K562 (cell line): Measurements from ENCODE around the gene ZNF775. TPM values are rescaled to one million over a fixed set of nuclear protein-coding genes. Genes with fewer than 3 reads are reported as not detected.

Source experiments
- ATAC-seq: fragments of 200-7000 bp; cut with Tn5 transposase; 3 replicates; pipeline ENCODE4 v1.9.1; 2020; ENCODE audit warnings: moderate library complexity
- BruUV-seq: library from RNA; stranded (reverse); fragments of 400-500 nt; replicated peaks from 2 replicates; lab custom pipeline; 2021; lab: Mats Ljungman, UMichigan
- CTCF ChIA-PET: fragments of 300-600 bp; formaldehyde crosslinking; extraction: SDS; loops from one replicate; lab custom pipeline; 2021; ENCODE audit warnings: low intra/inter-chr PET ratio; lab: Yijun Ruan, JAX
- POLR2A ChIA-PET: fragments of 300-600, 350-650 bp; sonication (Branson Sonifier 250); formaldehyde crosslinking; extraction: SDS; loops from one replicate; lab custom pipeline; 2021; ENCODE audit warnings: antibody characterized with exemption, inconsistent platforms; lab: Yijun Ruan, JAX
- DNase-seq, 4 experiments: peaks; one replicate each; pipeline versions ENCODE4 v3.0.0 to v3.0.0-alpha.2; 2011 to 2018; ENCODE audit warnings: low spot score in 3 of 4, mixed read lengths in 3 of 4; ENCODE audit errors: extremely low read depth in 1 of 4
- FAIRE-seq: peaks from 2 replicates; lab custom pipeline; 2011; peaks lifted over from hg19 to GRCh38; lab: Jason Lieb, UNC
- H2AFZ ChIP-seq: 2 replicates; pipeline ENCODE4 v1.6.0; 2011; ENCODE audit warnings: low read depth, low read length, control low read depth, inconsistent platforms
- H3K27ac ChIP-seq: fragments of 200-600 bp; 3 replicates; pipeline ENCODE4 v1.8.0; 2011; ENCODE audit warnings: low read depth, mild to moderate bottlenecking, control low read depth, inconsistent platforms, low read length, moderate library complexity, mixed read lengths; ENCODE audit errors: extremely low read depth
- H3K27me3 ChIP-seq, 2 experiments: fragments of 300-600 bp in 1 of 2; 2 replicates in 1 of 2; 3 replicates in 1 of 2; pipeline versions ENCODE4 v1.6.0 to v1.8.0; 2011; ENCODE audit warnings: inconsistent platforms in 2 of 2, low read length in 2 of 2, mild to moderate bottlenecking in 1 of 2, mixed read lengths in 1 of 2, moderate library complexity in 1 of 2; ENCODE audit not compliant: control insufficient read depth in 2 of 2, insufficient read depth in 2 of 2
- H3K36me3 ChIP-seq: fragments of 300-600 bp; 3 replicates; pipeline ENCODE4 v1.8.0; 2011; ENCODE audit warnings: mild to moderate bottlenecking, low read length, inconsistent platforms; ENCODE audit not compliant: control insufficient read depth, insufficient read depth
- H3K4me1 ChIP-seq, 2 experiments: fragments of 200-600 bp in 1 of 2; replicated peaks in 1 of 2; 2 replicates in 1 of 2; 3 replicates in 1 of 2; pipeline versions ENCODE4 v1.5.1 to v1.8.0; 2011; ENCODE audit warnings: inconsistent platforms in 2 of 2, low read length in 2 of 2, mild to moderate bottlenecking in 1 of 2, mixed read lengths in 1 of 2, moderate library complexity in 1 of 2; ENCODE audit not compliant: control insufficient read depth in 2 of 2, insufficient read depth in 2 of 2
- H3K4me2 ChIP-seq: 2 replicates; pipeline ENCODE4 v1.6.1; 2011; ENCODE audit warnings: low read length, control low read depth, inconsistent platforms, mixed read lengths; ENCODE audit not compliant: insufficient read depth
- H3K4me3 ChIP-seq: fragments of 200-600 bp; sonication (generic), shearing (Covaris generic); 2 replicates; pipeline ENCODE4 v1.5.1; 2016; ENCODE audit warnings: control low read depth, inconsistent platforms
- H3K79me2 ChIP-seq: fragments of 200-600 bp; 3 replicates; pipeline ENCODE4 v1.8.0; 2011; ENCODE audit warnings: low read length, inconsistent platforms; ENCODE audit not compliant: control insufficient read depth, insufficient read depth
- H3K9ac ChIP-seq, 2 experiments: 2 replicates each; pipeline versions ENCODE4 v1.6.0 to v1.6.1; 2011; ENCODE audit warnings: low read depth in 2 of 2, low read length in 2 of 2, control low read depth in 1 of 2, inconsistent platforms in 1 of 2, mild to moderate bottlenecking in 1 of 2, mixed read lengths in 1 of 2; ENCODE audit not compliant: insufficient read depth in 1 of 2
- H3K9me1 ChIP-seq: one replicate; pipeline ENCODE4 v1.6.0; 2011; ENCODE audit warnings: inconsistent platforms, mild to moderate bottlenecking, low read length, moderate library complexity; ENCODE audit not compliant: control insufficient read depth, insufficient read depth
- H3K9me3 ChIP-seq: replicated peaks from 2 replicates; pipeline ENCODE4 v1.5.1; 2011; ENCODE audit warnings: low read depth, low read length, inconsistent platforms; ENCODE audit not compliant: control insufficient read depth, insufficient read depth
- H4K20me1 ChIP-seq: replicated peaks from 2 replicates; pipeline ENCODE4 v1.6.1; 2011; ENCODE audit warnings: low read length, inconsistent platforms, mixed read lengths; ENCODE audit not compliant: control insufficient read depth, insufficient read depth
- BRCA1 ChIP-seq, 2 experiments: fragments of 450-650 bp in 1 of 2; sonication (generic) in 1 of 2; formaldehyde crosslinking in 1 of 2; IDR thresholded peaks; 2 replicates each; pipeline versions ENCODE4 v1.5.0 to v1.6.1; 2017 to 2020; ENCODE audit warnings: mild to moderate bottlenecking in 1 of 2, missing genetic modification reagents in 1 of 2
- CTCF ChIP-seq, 3 experiments: IDR thresholded peaks in 2 of 3; conservative IDR thresholded peaks in 1 of 3; 2 replicates each; pipeline ENCODE4 v1.5.1; 2011 to 2012; ENCODE audit warnings: low read length in 3 of 3, mild to moderate bottlenecking in 3 of 3, control low read depth in 2 of 3, improper control_type of control experiment in 1 of 3, inconsistent platforms in 1 of 3, low read depth in 1 of 3, mixed read lengths in 1 of 3, moderate library complexity in 1 of 3; ENCODE audit not compliant: insufficient read depth in 2 of 3
- ETV6 ChIP-seq, 3 experiments: fragments of 150-350 bp in 1 of 3; sonication (generic) in 1 of 3; formaldehyde crosslinking in 1 of 3; IDR thresholded peaks; 2 replicates each; pipeline versions ENCODE4 v1.6.1 to v1.8.0; 2014 to 2022; ENCODE audit warnings: borderline replicate concordance in 2 of 3, low read depth in 2 of 3, antibody characterized with exemption in 1 of 3, low read length in 1 of 3, mild to moderate bottlenecking in 1 of 3, missing genetic modification reagents in 1 of 3
- GABPB1 ChIP-seq: sonication (generic); formaldehyde crosslinking; IDR thresholded peaks from 2 replicates; pipeline ENCODE4 v1.8.0; 2022; ENCODE audit warnings: mild to moderate bottlenecking, missing genetic modification reagents
- GATAD2B ChIP-seq: fragments of 450-650 bp; IDR thresholded peaks from 2 replicates; pipeline ENCODE4 v1.6.1; 2017; ENCODE audit warnings: mild to moderate bottlenecking, borderline replicate concordance
- IRF2 ChIP-seq: sonication (generic); formaldehyde crosslinking; IDR thresholded peaks from 2 replicates; pipeline ENCODE4 v1.8.1; 2022; ENCODE audit warnings: mild to moderate bottlenecking, missing genetic modification reagents
- MAZ ChIP-seq, 2 experiments: fragments of 450-650 bp in 1 of 2; sonication (generic) in 1 of 2; formaldehyde crosslinking; IDR thresholded peaks in 1 of 2; conservative IDR thresholded peaks in 1 of 2; 2 replicates each; pipeline versions ENCODE4 v1.4.0 to v1.5.0; 2020; ENCODE audit warnings: mild to moderate bottlenecking in 1 of 2, missing genetic modification reagents in 1 of 2
- RCOR1 ChIP-seq, 2 experiments: IDR thresholded peaks; 2 replicates each; pipeline ENCODE4 v1.6.1; 2012; ENCODE audit warnings: low read depth in 2 of 2, low read length in 2 of 2, borderline replicate concordance in 1 of 2, improper control_type of control experiment in 1 of 2
- ZBTB26 ChIP-seq: fragments of 450-650 bp; formaldehyde crosslinking; IDR thresholded peaks from 2 replicates; pipeline ENCODE4 v1.4.0; 2022; ENCODE audit warnings: missing genetic modification characterization
- ZSCAN29 ChIP-seq: fragments of 450-650 bp; IDR thresholded peaks from 2 replicates; pipeline ENCODE4 v1.6.1; 2017
- WGBS: fragments of 100-300 bp; shearing (Covaris generic); methylation state at CpG from one replicate; pipeline ENCODE4 v1.1.6; 2016; ENCODE audit warnings: low coverage, mixed read lengths; ENCODE audit not compliant: insufficient coverage; ENCODE audit errors: missing lambda C conversion rate; 5-methylcytosine and 5-hydroxymethylcytosine counted together
- in situ Hi-C: fragments of 300-500 bp; cut with MboI; formaldehyde crosslinking; loops from 4 replicates; pipeline ENCODE4 v1.15.0; 2018; ENCODE audit warnings: inconsistent platforms, mixed read lengths
- intact Hi-C: fragments of 100-400 bp; cut with micrococcal nuclease; formaldehyde crosslinking; loops from 2 replicates; pipeline ENCODE4 v1.14.2; 2022
- polyA plus RNA-seq, 8 experiments: library from polyadenylated mRNA; depleted of rRNA in 4 of 8; stranded (reverse) in 5 of 8; unstranded in 3 of 8; fragments of >200 nt; fragmentation: Nextera tagmentation in 2 of 8; fragmentation: Illumina TruSeq in 1 of 8; extraction: Ambion mirVana in 2 of 8; extraction: Trizol in 1 of 8; gene quantifications; 2 replicates each; pipeline versions ENCODE4 v1.2.1 to v1.2.3, GENCODE V29; 2011 to 2014; ENCODE audit warnings: inconsistent platforms in 1 of 8, missing spikeins in 1 of 8
- total RNA-seq, 7 experiments: library from RNA; depleted of rRNA in 6 of 7; stranded (reverse); fragments of >200 nt in 6 of 7; fragmentation: Illumina TruSeq in 2 of 7; extraction: Trizol in 2 of 7; gene quantifications; 2 replicates each; pipeline versions ENCODE4 v1.2.1 to v1.2.3, GENCODE V29; 2011 to 2021; ENCODE audit warnings: low replicate concordance in 1 of 7

The ZNF775 gene
- total and polyA plus RNA-seq, 9 of the 15 experiments (the other 6 are each of a cell fraction or from before 2014, with no cell fraction given) = 0.04 to 18.7 (median 4.9) TPM

- BruUV-seq = TSS peak; percentile 36
- in situ Hi-C loops = no loop called here
- TF ChIP-seq IRF2 (CRISPR knock-in tag) (no peak), ETV6 (IDR thresholded peaks at IDR 0.05; ENCODE audit: borderline replicate concordance in 1 of 2, low read depth in 2 of 2, low read length in 1 of 2) (no peak), ETV6 (CRISPR knock-in tag; IDR thresholded peaks at IDR 0.05; ENCODE audit: borderline replicate concordance) (no peak), GATAD2B (peak; percentile 58; the same call in 1 of the 2 replicates), GABPB1 (CRISPR knock-in tag) (no peak), CTCF (IDR thresholded peaks at IDR 0.05 in 2 of 3, conservative IDR thresholded peaks at IDR 0.05 in 1 of 3; ENCODE audit: insufficient read depth in 2 of 3, low read depth in 1 of 3, low read length in 3 of 3) (0 out of 6 replicates have a peak, but pooled peaks of 1 of the 3 experiments have one; percentile 7), ZSCAN29 (no peak; the same call in 1 of the 2 replicates), BRCA1 (IDR thresholded peaks at IDR 0.05) (no peak), BRCA1 (CRISPR knock-in tag; IDR thresholded peaks at IDR 0.05) (no peak), RCOR1 (IDR thresholded peaks at IDR 0.05; ENCODE audit: borderline replicate concordance in 1 of 2, low read depth in 2 of 2, low read length in 2 of 2) (peak in 1 of 2 experiments; percentile 29; a peak in 1 of 4 replicates), ZBTB26 (peak; percentile 26; the same call in 1 of the 2 replicates), MAZ (CRISPR knock-in tag; conservative IDR thresholded peaks at IDR 0.05 in 1 of 2, IDR thresholded peaks at IDR 0.05 in 1 of 2) (peak in 1 of 2 experiments; percentile 29; a peak in 1 of 4 replicates)
Observed at GRCh38 chr7:150379441-150380379, 580 bp downstream of the ZNF775 start.

More at GRCh38 chr7:150379441-150380379, 580 bp downstream of the ZNF775 start:
- intact Hi-C loops = loop anchor here (1.0 to 2.0 kb wide), 4 partner anchors 21 to 665 kb away; a partner anchor contains a TSS
- Histone ChIP-seq H3K36me3 (peaks cover 8% of the 10 kb centered on the region; the same call in 1 of the 3 replicates), H4K20me1 (peaks cover 32% of the 10 kb centered on the region), H3K4me2 (peak overlapping the region; percentile 99), H3K9me3 (no peaks in the 10 kb centered on the region), H3K27me3 (no peaks in the 10 kb centered on the region), H3K79me2 (peaks cover 56% of the 10 kb centered on the region), H3K4me1 (peaks cover 26 to 53% of the 10 kb centered on the region in 2 experiments), H3K9me1 (peaks cover 10% of the 10 kb centered on the region), H3K27ac (peak overlapping the region; percentile 65), H3K4me3 (peak overlapping the region; percentile 96), H3K9ac (peak overlapping the region; percentile 64 to 95), H2AFZ (peak overlapping the region; percentile 92)
- FAIRE-seq = peak; percentile 74
- peak; percentile 70 for ATAC-seq
- CTCF ChIA-PET = interaction anchor here (0.5 kb wide), 1 partner anchor 680 kb away, joined by 5 read pairs; no protein-coding TSS in a partner anchor
- DNase-seq = peak in 2 of 4 experiments; percentile 71 to 77
- 1% methylated on average over 31 of the region's 52 CpGs for WGBS
- POLR2A ChIA-PET = interaction anchor here (0.6 to 0.7 kb wide), 2 partner anchors 16 to 32 kb away, joined by 4 read pairs; no protein-coding TSS in a partner anchor
